Ectodermal cell (in vitro differentiated cells): ENCODE measurements around the gene GLYATL2.

Experiments
- H3K27ac ChIP-seq: 2 replicates; pipeline ENCODE4 v1.7.0; 2013; ENCODE audit warnings: mild to moderate bottlenecking, low read depth, low read length; ENCODE audit not compliant: insufficient read depth, poor library complexity, severe bottlenecking
- H3K27me3 ChIP-seq: 2 replicates; pipeline ENCODE4 v1.7.0; 2013; ENCODE audit warnings: mild to moderate bottlenecking, low read length; ENCODE audit not compliant: insufficient read depth, control insufficient read depth, poor library complexity, severe bottlenecking
- H3K36me3 ChIP-seq: one replicate; pipeline ENCODE4 v1.7.0; 2013; ENCODE audit warnings: low read length; ENCODE audit not compliant: control insufficient read depth, insufficient read depth
- H3K4me1 ChIP-seq: one replicate; pipeline ENCODE4 v1.7.0; 2013; ENCODE audit warnings: low read length; ENCODE audit not compliant: control insufficient read depth, insufficient read depth
- H3K4me3 ChIP-seq: 2 replicates; pipeline ENCODE4 v1.7.0; 2013; ENCODE audit warnings: low read depth, low read length, control low read depth; ENCODE audit not compliant: insufficient read depth
- H3K9me3 ChIP-seq: 2 replicates; pipeline ENCODE4 v1.7.0; 2013; ENCODE audit warnings: mild to moderate bottlenecking, low read length, moderate library complexity; ENCODE audit not compliant: control insufficient read depth
- WGBS, 2 experiments: methylation state at CpG; one replicate each; pipeline ENCODE4 v1.1.7; 2013; ENCODE audit warnings: missing lambda C conversion rate in 2 of 2; 5-methylcytosine and 5-hydroxymethylcytosine counted together

Gene GLYATL2

DNA sequence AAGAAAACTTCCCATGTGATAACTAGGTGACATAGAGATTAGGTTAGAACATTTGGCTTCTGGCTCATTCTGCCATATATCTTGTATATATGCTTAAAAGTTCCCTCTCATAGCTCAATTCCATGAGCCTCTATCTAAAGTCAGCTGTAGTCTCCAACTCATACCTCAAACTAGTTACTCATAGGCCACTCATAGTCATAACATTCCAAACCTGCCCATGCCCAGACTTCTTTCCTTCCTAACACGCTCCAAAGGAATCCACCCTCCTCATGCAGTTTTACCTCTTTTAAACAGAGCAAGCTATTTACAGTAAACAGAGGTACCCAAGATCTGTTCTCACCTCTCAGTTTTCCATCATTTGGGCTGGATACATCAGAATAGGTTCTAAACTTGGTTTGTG, 39.4 kb downstream of the GLYATL2 start:
- no peaks in the 10 kb centered on the region for H3K4me1 ChIP-seq
- WGBS, 2 experiments = 69 to 73% methylated on average over 1 of the region's 1 CpG
- H3K27ac ChIP-seq = no peak overlapping the region
- H3K9me3 ChIP-seq = peaks cover 2% of the 10 kb centered on the region
- no peaks in the 10 kb centered on the region for H3K36me3 ChIP-seq
- H3K27me3 ChIP-seq = no peaks in the 10 kb centered on the region
- no peak overlapping the region for H3K4me3 ChIP-seq

DNA sequence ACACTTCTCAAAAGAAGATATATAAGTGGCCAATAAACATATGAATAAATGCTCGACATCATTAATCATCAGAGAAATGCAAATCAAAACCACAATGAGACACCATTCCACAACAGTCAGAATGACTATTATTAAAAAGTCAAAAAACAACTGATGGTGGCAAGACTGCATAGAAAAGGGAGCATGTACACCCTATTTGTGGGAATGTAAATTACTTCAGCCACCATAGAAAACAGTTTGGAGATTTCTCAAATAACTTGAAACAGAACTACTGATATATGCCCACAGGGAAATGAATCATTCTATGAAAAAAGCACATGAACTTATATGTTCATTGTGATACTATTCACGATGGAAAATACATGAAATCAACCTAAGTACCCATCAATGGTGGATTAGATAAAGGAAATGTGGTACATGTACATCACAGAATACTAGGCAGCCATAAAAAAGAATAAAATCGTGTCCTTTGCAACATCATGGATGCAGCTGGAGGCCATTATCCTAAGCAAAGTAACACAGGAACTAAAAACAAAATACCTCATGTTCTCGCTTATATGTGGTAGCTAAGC, 42.4 kb downstream of the GLYATL2 start:
- no peaks in the 10 kb centered on the region for H3K27me3 ChIP-seq
- H3K4me3 ChIP-seq = no peak overlapping the region
- H3K4me1 ChIP-seq = no peaks in the 10 kb centered on the region
- 53 to 77% methylated on average over 3 to 4 of the region's 4 CpGs for WGBS, 2 experiments
- H3K36me3 ChIP-seq = no peaks in the 10 kb centered on the region
- no peaks in the 10 kb centered on the region for H3K9me3 ChIP-seq
- no peak overlapping the region for H3K27ac ChIP-seq

DNA sequence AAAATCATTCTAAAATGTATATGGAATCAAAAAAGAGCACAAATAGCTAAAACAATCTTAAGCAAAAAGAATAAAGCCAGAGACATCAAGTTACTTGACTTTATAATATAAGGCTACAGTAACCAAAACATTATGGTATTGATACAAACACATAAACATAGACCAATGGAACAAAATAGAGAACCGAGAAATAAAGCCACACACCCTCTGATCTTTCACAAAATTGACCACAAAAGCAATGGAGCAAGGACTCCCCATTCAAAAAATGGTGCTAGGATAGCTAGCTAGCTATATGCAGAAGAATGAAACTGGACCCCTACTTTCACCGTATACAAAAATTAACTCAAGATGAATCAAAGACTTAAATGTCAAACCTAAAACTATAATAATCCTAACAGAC, 43.2 kb downstream of the GLYATL2 start:
- Histone ChIP-seq H3K27me3 (no peaks in the 10 kb centered on the region), H3K36me3 (no peaks in the 10 kb centered on the region), H3K27ac (no peak overlapping the region), H3K4me3 (no peak overlapping the region), H3K4me1 (no peaks in the 10 kb centered on the region), H3K9me3 (no peaks in the 10 kb centered on the region)
- 77 to 78% methylated on average over 2 of the region's 2 CpGs for WGBS, 2 experiments

DNA sequence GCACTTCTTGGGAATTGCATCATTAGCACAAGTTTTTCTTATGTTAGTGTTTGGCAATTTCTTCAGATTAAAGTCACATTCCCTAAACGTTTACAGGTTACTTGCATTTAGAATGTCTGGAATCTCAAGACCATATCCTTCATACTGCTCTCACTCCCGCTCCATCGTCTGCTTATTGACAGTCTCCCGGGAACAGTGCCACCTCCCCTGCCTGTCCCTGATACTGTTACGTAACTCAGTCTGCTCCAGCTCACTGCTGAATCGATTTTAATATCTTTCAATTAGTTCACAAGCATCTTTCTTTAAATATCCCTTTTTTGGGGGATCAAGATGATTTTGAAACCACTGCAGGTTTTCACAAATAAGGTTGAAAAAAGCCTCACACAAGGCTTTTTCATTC, 48.2 kb downstream of the GLYATL2 start:
- peaks cover 3% of the 10 kb centered on the region for H3K9me3 ChIP-seq

DNA sequence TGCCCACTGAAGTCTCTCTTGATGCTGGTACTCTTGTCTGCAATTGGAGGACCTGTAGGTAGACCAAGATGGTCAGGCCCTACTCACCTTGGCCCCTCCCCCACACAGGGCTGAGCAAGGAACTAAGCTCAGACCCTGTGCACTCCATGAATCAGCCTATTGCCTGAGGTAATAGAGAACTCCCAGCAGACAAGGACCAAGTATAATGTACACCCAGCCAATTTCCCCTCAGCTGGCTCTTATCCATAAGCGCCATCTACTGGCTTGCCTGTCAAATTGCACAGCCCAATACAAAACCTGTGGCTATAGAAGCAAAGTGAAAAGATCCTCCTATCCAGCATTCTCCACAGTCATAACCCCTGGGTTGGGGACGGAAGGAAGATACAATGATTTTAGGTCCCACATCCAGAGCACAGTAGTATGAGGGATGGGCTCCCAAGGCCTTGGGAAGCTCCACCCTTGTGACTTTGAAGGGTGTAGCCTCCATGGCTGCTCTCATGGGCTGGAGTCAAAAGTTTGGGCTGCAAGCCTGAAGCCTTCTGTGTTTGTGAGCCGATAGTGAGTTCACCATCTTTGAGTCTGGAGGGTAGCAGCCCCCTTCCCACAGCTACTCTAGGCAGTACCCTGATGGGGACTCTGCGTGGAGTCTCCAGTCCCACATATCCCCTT, 56.0 kb downstream of the GLYATL2 start:
- WGBS, 2 experiments = 56 to 60% methylated on average over 4 of the region's 4 CpGs
- no peaks in the 10 kb centered on the region for H3K4me1 ChIP-seq
- H3K4me3 ChIP-seq = no peak overlapping the region
- H3K27ac ChIP-seq = no peak overlapping the region
- no peaks in the 10 kb centered on the region for H3K27me3 ChIP-seq
- no peaks in the 10 kb centered on the region for H3K36me3 ChIP-seq
- H3K9me3 ChIP-seq = peaks cover 3% of the 10 kb centered on the region

More for the DNA sequence above, 48.2 kb downstream of the GLYATL2 start:
- H3K4me1 ChIP-seq = no peaks in the 10 kb centered on the region
- no peak overlapping the region for H3K4me3 ChIP-seq
- H3K36me3 ChIP-seq = no peaks in the 10 kb centered on the region
- 64 to 71% methylated on average over 6 of the region's 6 CpGs for WGBS, 2 experiments
- H3K27me3 ChIP-seq = no peaks in the 10 kb centered on the region
- no peak overlapping the region for H3K27ac ChIP-seq

DNA sequence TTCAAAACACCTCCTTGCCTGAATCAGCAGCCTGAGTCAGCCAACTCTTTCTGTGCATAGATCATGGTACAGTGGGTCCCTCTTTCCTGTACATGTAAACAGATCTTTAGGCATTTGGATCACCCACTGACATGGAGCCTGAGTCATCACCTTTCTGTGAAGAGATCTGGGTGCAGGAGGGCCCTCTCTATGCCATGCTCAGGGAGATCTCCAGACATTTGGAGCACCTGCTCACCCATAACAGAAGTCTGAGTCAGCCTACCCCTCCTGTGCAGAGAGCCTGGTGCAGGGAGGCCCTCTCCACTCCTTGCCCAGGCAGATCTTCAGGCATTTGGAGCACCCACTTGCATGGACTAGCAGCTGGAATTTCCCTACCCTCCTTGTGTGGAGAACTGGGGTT, 56.6 kb downstream of the GLYATL2 start:
- Histone ChIP-seq H3K4me1 (no peaks in the 10 kb centered on the region), H3K27ac (no peak overlapping the region), H3K9me3 (peaks cover 3% of the 10 kb centered on the region), H3K27me3 (no peaks in the 10 kb centered on the region), H3K36me3 (no peaks in the 10 kb centered on the region), H3K4me3 (no peak overlapping the region)

DNA sequence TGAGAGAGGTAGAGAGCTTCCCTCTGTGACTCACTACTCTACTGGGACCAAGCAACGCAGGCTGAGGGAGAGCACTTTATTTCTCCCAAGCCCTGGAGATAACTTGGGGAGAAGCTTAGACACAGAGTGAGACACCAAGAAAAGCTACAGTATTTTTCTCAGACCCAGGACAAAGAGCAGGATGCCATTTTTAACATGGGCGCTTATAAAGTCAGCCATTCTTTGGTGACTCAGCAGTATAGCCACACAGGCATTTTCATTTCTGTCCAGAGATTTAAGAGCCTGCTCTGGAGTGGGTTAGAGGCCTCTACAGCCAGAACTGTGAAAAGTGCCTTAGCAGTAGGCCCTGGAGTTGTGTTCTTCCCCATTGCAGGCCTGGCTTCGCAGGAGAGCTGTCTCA, 57.8 kb downstream of the GLYATL2 start:
- H3K27ac ChIP-seq = no peak overlapping the region
- no peak overlapping the region for H3K4me3 ChIP-seq
- H3K36me3 ChIP-seq = no peaks in the 10 kb centered on the region
- H3K9me3 ChIP-seq = no peaks in the 10 kb centered on the region
- no peaks in the 10 kb centered on the region for H3K27me3 ChIP-seq
- no peaks in the 10 kb centered on the region for H3K4me1 ChIP-seq
- 84 to 86% methylated on average over 3 of the region's 3 CpGs for WGBS, 2 experiments

DNA sequence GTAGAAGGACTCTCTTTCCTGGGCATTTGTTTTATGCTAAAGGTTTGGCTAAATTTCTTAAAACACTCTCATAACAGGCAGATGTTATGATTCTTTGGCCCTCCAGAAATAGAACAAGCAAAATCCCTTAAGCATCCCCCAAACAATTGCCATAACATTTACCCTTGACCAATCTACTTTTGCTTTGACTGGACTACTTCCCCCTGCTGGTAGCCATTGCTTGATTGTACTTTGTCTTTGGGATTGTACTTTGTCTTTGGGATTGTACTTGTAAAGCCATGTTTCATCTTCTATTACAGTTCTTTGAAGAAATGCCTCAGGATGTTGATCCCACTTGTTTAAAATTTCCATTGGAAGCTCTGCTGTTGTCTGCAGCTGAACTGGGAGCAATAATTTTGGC, 59.5 kb downstream of the GLYATL2 start:
- no peaks in the 10 kb centered on the region for H3K4me1 ChIP-seq
- no peaks in the 10 kb centered on the region for H3K9me3 ChIP-seq
- no peak overlapping the region for H3K4me3 ChIP-seq
- no peaks in the 10 kb centered on the region for H3K27me3 ChIP-seq
- no peak overlapping the region for H3K27ac ChIP-seq
- no peaks in the 10 kb centered on the region for H3K36me3 ChIP-seq
